GM19043 (cell line): ENCODE data around the gene VPS8.

Source experiments
- ATAC-seq: cut with Tn5 transposase; IDR thresholded peaks from one replicate; pipeline ENCODE4 v1.9.1; 2021; ENCODE audit warnings: low read depth; ENCODE audit not compliant: unreplicated experiment

VPS8 gene

GRCh38 chr3:185079625-185080024 lies 267.7 kb downstream of the VPS8 start:
- ATAC-seq, result no peak

- ATAC-seq, result no peak
Measured at GRCh38 chr3:185081521-185081920, 269.6 kb downstream of the VPS8 start.

GRCh38 chr3:185082149-185082548 lies 270.2 kb downstream of the VPS8 start:
- ATAC-seq, result no peak

GRCh38 chr3:185082829-185083228 lies 270.9 kb downstream of the VPS8 start:
- no peak for ATAC-seq

GRCh38 chr3:185084402-185084801 lies 272.4 kb downstream of the VPS8 start:
- ATAC-seq, result no peak

- no peak for ATAC-seq
Measured at GRCh38 chr3:185084901-185085300, 272.9 kb downstream of the VPS8 start.

GRCh38 chr3:185087419-185087818 lies 275.5 kb downstream of the VPS8 start:
- no peak for ATAC-seq

- ATAC-seq, result no peak
Measured at GRCh38 chr3:185089343-185089742, 277.4 kb downstream of the VPS8 start.

GRCh38 chr3:185089751-185090150 lies 277.8 kb downstream of the VPS8 start:
- no peak for ATAC-seq

GRCh38 chr3:185090811-185091210 lies 278.8 kb downstream of the VPS8 start:
- ATAC-seq, result no peak

- ATAC-seq, result no peak
Measured at GRCh38 chr3:185093116-185093515, 281.1 kb downstream of the VPS8 start.

- no peak for ATAC-seq
Measured at GRCh38 chr3:185094697-185095096, 282.7 kb downstream of the VPS8 start.
